Panc1 (cell line): Measurements from ENCODE around the gene NBEAL2. TPM values are rescaled to one million over a fixed set of nuclear protein-coding genes. Genes with fewer than 3 reads are reported as not detected.
"Not testable (repeated sequence)": the region's sequence is repeated elsewhere in the genome, so short reads cannot be mapped to it uniquely, and the experiment has no call there.

ENCODE experiments used
- ATAC-seq: fragments of 200-7000 bp; cut with Tn5 transposase; 2 replicates; pipeline ENCODE4 v1.9.1; 2020; ENCODE audit warnings: mild to moderate bottlenecking, moderate library complexity
- BruUV-seq: library from RNA; stranded (reverse); fragments of 400-500 nt; replicated peaks from 2 replicates; lab custom pipeline; 2021; lab: Mats Ljungman, UMichigan
- CTCF ChIA-PET: fragments of 300-600 bp; sonication (Branson Sonifier 250); formaldehyde crosslinking; loops from one replicate; lab custom pipeline; 2022; ENCODE audit warnings: antibody characterized with exemption; lab: Charles Lee
- POLR2A ChIA-PET: fragments of 300-600 bp; sonication (Branson Sonifier 250); formaldehyde crosslinking; loops from one replicate; lab custom pipeline; 2022; ENCODE audit warnings: antibody characterized with exemption; lab: Charles Lee
- DNase-seq: peaks from one replicate; pipeline ENCODE4 v3.0.0-alpha.2; 2010; ENCODE audit warnings: low read depth, low spot score
- H3K27ac ChIP-seq: 2 replicates; pipeline ENCODE4 v1.5.1; 2011; ENCODE audit warnings: mild to moderate bottlenecking, low read length, inconsistent platforms
- H3K27me3 ChIP-seq: fragments of 200-500 bp; sonication (Bioruptor generic); 2 replicates; pipeline ENCODE4 v1.6.0; 2014; ENCODE audit warnings: low read length, inconsistent platforms; ENCODE audit not compliant: control insufficient read depth, insufficient read depth
- H3K36me3 ChIP-seq: fragments of 200-500 bp; sonication (Bioruptor generic); 2 replicates; pipeline ENCODE4 v1.5.1; 2014; ENCODE audit warnings: inconsistent platforms, mild to moderate bottlenecking, low read length, moderate library complexity; ENCODE audit not compliant: control insufficient read depth, insufficient read depth
- H3K4me1 ChIP-seq: 2 replicates; pipeline ENCODE4 v1.5.1; 2011; ENCODE audit warnings: inconsistent platforms, mild to moderate bottlenecking, low read length, moderate library complexity; ENCODE audit not compliant: control insufficient read depth, insufficient read depth
- H3K4me3 ChIP-seq, 2 experiments: 2 replicates each; pipeline ENCODE4 v1.5.1; 2011 to 2012; ENCODE audit warnings: low read depth in 2 of 2, low read length in 2 of 2, mild to moderate bottlenecking in 2 of 2, inconsistent platforms in 1 of 2, moderate library complexity in 1 of 2
- H3K9me3 ChIP-seq: fragments of 200-500 bp; sonication (Bioruptor generic); 2 replicates; pipeline ENCODE4 v1.5.1; 2014; ENCODE audit warnings: low read depth, mild to moderate bottlenecking, inconsistent platforms, low read length, moderate library complexity; ENCODE audit not compliant: control insufficient read depth, insufficient read depth
- POLR2AphosphoS5 ChIP-seq: IDR thresholded peaks from 2 replicates; pipeline ENCODE4 v1.6.1; 2012; ENCODE audit warnings: mild to moderate bottlenecking, low read depth, low read length, moderate library complexity
- SIN3A ChIP-seq: IDR thresholded peaks from 2 replicates; pipeline ENCODE4 v1.6.1; 2012; ENCODE audit warnings: low read depth, mild to moderate bottlenecking, low read length, moderate library complexity, borderline replicate concordance; ENCODE audit not compliant: insufficient read depth
- TCF7L2 ChIP-seq: IDR thresholded peaks from 2 replicates; pipeline ENCODE4 v1.6.1; 2011; ENCODE audit warnings: mild to moderate bottlenecking, low read depth, low read length, inconsistent platforms
- in situ Hi-C: cut with HindIII; loops from 2 replicates; pipeline ENCODE4 v1.10.0; 2016; ENCODE audit warnings: low sequenced_read_pairs, low pct_unique_long_range_greater_than_20kb
- intact Hi-C: fragments of 100-400 bp; cut with micrococcal nuclease; formaldehyde crosslinking; loops from one replicate; pipeline ENCODE4 v1.10.0; 2022; ENCODE audit not compliant: unreplicated experiment
- total RNA-seq: library from RNA; stranded (reverse); gene quantifications from one replicate; pipeline ENCODE4 v1.2.1, GENCODE V29; 2021; ENCODE audit not compliant: unreplicated experiment
- TF ChIP-seq, protein P1 (sequence below): fragments of 450-650 bp; IDR thresholded peaks from 2 replicates; pipeline ENCODE4 v1.5.1; 2017; ENCODE audit warnings: mild to moderate bottlenecking
- TF ChIP-seq, protein P2 (sequence below), 2 experiments: IDR thresholded peaks; 2 replicates each; pipeline ENCODE4 v1.6.1; 2011 to 2012; ENCODE audit warnings: low read depth in 2 of 2, control low read depth in 1 of 2, low read length in 1 of 2, mild to moderate bottlenecking in 1 of 2, moderate library complexity in 1 of 2; ENCODE audit not compliant: insufficient read depth in 1 of 2

The NBEAL2 gene
- total RNA-seq, 1 experiment from 2014 or later: 38.8 TPM

DNA sequence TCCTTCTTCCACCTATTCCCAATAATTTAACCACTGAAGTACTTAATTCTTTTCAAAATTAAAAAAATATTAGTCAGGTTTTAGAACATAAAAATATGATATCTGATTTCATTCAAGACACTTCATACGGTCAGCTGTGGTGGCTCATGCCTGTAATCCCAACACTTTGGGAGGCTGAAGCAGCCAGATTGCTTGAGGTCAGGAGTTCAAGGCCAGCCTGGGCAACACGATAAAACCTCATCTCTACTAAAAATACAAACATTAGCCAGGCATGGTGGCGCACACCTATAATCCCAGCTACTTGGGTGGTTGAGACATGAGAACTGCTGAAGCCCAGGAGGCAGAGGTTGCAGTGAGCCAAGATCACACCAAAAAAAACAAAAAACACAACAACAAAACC is 56.7 kb downstream of the NBEAL2 start:
- ATAC-seq (no peak), DNase-seq (no peak)
- TF ChIP-seq TCF7L2: no peak
- no peak for TF ChIP-seq POLR2AphosphoS5
- TF ChIP-seq, protein P1, sequence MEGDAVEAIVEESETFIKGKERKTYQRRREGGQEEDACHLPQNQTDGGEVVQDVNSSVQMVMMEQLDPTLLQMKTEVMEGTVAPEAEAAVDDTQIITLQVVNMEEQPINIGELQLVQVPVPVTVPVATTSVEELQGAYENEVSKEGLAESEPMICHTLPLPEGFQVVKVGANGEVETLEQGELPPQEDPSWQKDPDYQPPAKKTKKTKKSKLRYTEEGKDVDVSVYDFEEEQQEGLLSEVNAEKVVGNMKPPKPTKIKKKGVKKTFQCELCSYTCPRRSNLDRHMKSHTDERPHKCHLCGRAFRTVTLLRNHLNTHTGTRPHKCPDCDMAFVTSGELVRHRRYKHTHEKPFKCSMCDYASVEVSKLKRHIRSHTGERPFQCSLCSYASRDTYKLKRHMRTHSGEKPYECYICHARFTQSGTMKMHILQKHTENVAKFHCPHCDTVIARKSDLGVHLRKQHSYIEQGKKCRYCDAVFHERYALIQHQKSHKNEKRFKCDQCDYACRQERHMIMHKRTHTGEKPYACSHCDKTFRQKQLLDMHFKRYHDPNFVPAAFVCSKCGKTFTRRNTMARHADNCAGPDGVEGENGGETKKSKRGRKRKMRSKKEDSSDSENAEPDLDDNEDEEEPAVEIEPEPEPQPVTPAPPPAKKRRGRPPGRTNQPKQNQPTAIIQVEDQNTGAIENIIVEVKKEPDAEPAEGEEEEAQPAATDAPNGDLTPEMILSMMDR: no peak
- TF ChIP-seq SIN3A: no peak
- TF ChIP-seq, protein P2, sequence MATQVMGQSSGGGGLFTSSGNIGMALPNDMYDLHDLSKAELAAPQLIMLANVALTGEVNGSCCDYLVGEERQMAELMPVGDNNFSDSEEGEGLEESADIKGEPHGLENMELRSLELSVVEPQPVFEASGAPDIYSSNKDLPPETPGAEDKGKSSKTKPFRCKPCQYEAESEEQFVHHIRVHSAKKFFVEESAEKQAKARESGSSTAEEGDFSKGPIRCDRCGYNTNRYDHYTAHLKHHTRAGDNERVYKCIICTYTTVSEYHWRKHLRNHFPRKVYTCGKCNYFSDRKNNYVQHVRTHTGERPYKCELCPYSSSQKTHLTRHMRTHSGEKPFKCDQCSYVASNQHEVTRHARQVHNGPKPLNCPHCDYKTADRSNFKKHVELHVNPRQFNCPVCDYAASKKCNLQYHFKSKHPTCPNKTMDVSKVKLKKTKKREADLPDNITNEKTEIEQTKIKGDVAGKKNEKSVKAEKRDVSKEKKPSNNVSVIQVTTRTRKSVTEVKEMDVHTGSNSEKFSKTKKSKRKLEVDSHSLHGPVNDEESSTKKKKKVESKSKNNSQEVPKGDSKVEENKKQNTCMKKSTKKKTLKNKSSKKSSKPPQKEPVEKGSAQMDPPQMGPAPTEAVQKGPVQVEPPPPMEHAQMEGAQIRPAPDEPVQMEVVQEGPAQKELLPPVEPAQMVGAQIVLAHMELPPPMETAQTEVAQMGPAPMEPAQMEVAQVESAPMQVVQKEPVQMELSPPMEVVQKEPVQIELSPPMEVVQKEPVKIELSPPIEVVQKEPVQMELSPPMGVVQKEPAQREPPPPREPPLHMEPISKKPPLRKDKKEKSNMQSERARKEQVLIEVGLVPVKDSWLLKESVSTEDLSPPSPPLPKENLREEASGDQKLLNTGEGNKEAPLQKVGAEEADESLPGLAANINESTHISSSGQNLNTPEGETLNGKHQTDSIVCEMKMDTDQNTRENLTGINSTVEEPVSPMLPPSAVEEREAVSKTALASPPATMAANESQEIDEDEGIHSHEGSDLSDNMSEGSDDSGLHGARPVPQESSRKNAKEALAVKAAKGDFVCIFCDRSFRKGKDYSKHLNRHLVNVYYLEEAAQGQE (IDR thresholded peaks at IDR 0.05; ENCODE audit: insufficient read depth in 1 of 2, low read depth in 2 of 2, low read length in 1 of 2): no peak
- intact Hi-C loops: no loop called here
- Histone ChIP-seq H3K27ac (peak overlapping the region; percentile 46), H3K27me3 (no peaks in the 10 kb centered on the region), H3K4me1 (no peaks in the 10 kb centered on the region; the same call in 1 of the 2 replicates), H3K9me3 (no peaks in the 10 kb centered on the region), H3K36me3 (peaks cover 2% of the 10 kb centered on the region; the same call in 1 of the 2 replicates), H3K4me3 (no peak overlapping the region)
- POLR2A ChIA-PET: no interaction called here
- BruUV-seq: no TSS peak
- CTCF ChIA-PET: no interaction called here
- in situ Hi-C loops: no loop called here

DNA sequence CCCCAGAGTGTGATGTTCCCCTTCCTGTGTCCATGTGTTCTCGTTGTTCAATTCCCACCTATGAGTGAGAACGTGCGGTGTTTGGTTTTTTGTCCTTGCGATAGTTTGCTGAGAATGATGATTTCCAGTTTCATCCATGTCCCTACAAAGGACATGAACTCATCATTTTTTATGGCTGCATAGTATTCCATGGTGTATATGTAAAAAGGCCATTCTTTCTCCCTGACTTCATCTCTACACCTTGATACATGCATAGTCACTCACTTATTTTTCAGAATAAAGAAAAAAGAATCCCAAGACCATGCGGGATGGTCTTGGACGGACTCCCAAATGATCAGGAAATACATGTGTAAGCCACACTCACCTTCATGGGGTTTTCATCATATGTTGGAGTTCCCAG is 57.8 kb downstream of the NBEAL2 start:
- H3K4me3 ChIP-seq, BruUV-seq, intact Hi-C loops, ATAC-seq, in situ Hi-C loops, H3K36me3 ChIP-seq, H3K9me3 ChIP-seq, H3K27me3 ChIP-seq, H3K4me1 ChIP-seq, DNase-seq, CTCF ChIA-PET, POLR2A ChIA-PET, H3K27ac ChIP-seq: not testable (repeated sequence)

DNA sequence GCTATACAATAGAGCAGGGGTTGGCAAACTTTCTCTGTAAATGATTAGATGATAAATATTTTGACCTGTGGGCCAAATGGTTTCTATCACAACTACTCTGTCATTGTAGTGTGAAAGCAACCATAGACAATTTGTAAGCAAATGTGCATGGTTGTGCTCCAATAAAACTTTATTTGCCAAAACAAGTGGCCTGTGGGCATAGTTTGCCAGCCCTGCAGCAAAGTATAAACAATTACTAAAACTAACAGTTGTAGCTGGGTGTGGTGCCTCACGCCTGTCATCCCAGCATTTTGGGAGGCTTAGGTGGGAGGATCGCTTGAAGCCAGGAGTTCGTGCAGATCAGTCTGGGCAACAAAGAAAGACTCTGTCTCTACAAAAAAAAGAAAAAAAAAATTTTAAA is 61.6 kb downstream of the NBEAL2 start:
- Histone ChIP-seq H3K27ac (no peak overlapping the region), H3K36me3 (no peaks in the 10 kb centered on the region; the same call in 1 of the 2 replicates), H3K4me1 (no peaks in the 10 kb centered on the region), H3K9me3 (no peaks in the 10 kb centered on the region), H3K27me3 (no peaks in the 10 kb centered on the region), H3K4me3 (no peak overlapping the region)
- intact Hi-C loops: no loop called here
- ChIA-PET CTCF (no interaction called here), POLR2A (no interaction called here)
- TF ChIP-seq POLR2AphosphoS5: no peak
- no peak for TF ChIP-seq TCF7L2
- TF ChIP-seq, protein P1: no peak
- TF ChIP-seq, protein P2 (IDR thresholded peaks at IDR 0.05; ENCODE audit: insufficient read depth in 1 of 2, low read depth in 2 of 2, low read length in 1 of 2): no peak
- TF ChIP-seq SIN3A: no peak
- ATAC-seq (no peak), DNase-seq (no peak)
- no TSS peak for BruUV-seq
- in situ Hi-C loops: no loop called here
